ENCODE results near the gene CTCF.
A peak's percentile ranks its signal among the peaks of the same experiment; 100 is the strongest.

CTCF gene

GRCh38 chr16:67663151-67663876 lies 101.0 kb downstream of the CTCF start:
- no peaks in the 10 kb centered on the region for H3K9me3 Mint-ChIP-seq
- H3K27ac Mint-ChIP-seq = no peak overlapping the region
- no peaks in the 10 kb centered on the region for H3K27me3 Mint-ChIP-seq
- DNase-seq = no peak
- H3K36me3 Mint-ChIP-seq (ENCODE audit: low read depth) = peaks cover 40% of the 10 kb centered on the region
- no peak overlapping the region for H3K4me3 Mint-ChIP-seq
- H3K4me1 Mint-ChIP-seq (ENCODE audit: low read depth) = peaks cover 40% of the 10 kb centered on the region

- Mint-ChIP-seq H3K27me3 (no peaks in the 10 kb centered on the region), H3K4me3 (no peak overlapping the region), H3K36me3 (ENCODE audit: low read depth) (peaks cover 35% of the 10 kb centered on the region), H3K27ac (no peak overlapping the region), H3K4me1 (ENCODE audit: low read depth) (peaks cover 35% of the 10 kb centered on the region), H3K9me3 (no peaks in the 10 kb centered on the region)
- DNase-seq = no peak
Measured at GRCh38 chr16:67663877-67664222, 101.5 kb downstream of the CTCF start.

GRCh38 chr16:67664258-67664657 lies 101.9 kb downstream of the CTCF start:
- Mint-ChIP-seq H3K9me3 (no peaks in the 10 kb centered on the region), H3K4me1 (ENCODE audit: low read depth) (peaks cover 32% of the 10 kb centered on the region), H3K27ac (no peak overlapping the region)

GRCh38 chr16:67664871-67665270 lies 102.5 kb downstream of the CTCF start:
- Mint-ChIP-seq H3K27ac (no peak overlapping the region), H3K4me1 (ENCODE audit: low read depth) (peaks cover 32% of the 10 kb centered on the region), H3K4me3 (no peak overlapping the region), H3K9me3 (no peaks in the 10 kb centered on the region), H3K27me3 (no peaks in the 10 kb centered on the region), H3K36me3 (ENCODE audit: low read depth) (peaks cover 25% of the 10 kb centered on the region)
- DNase-seq = no peak

More at GRCh38 chr16:67664258-67664657, 101.9 kb downstream of the CTCF start:
- peaks cover 31% of the 10 kb centered on the region for H3K36me3 Mint-ChIP-seq (ENCODE audit: low read depth)
- H3K4me3 Mint-ChIP-seq = no peak overlapping the region
- DNase-seq = no peak
- H3K27me3 Mint-ChIP-seq = no peaks in the 10 kb centered on the region

- Mint-ChIP-seq H3K27me3 (no peaks in the 10 kb centered on the region), H3K9me3 (no peaks in the 10 kb centered on the region), H3K36me3 (ENCODE audit: low read depth) (peaks cover 21% of the 10 kb centered on the region), H3K27ac (peak overlapping the region; percentile 71), H3K4me1 (ENCODE audit: low read depth) (peaks cover 32% of the 10 kb centered on the region), H3K4me3 (peak overlapping the region; percentile 79)
- no peak for DNase-seq
Measured at GRCh38 chr16:67665598-67665997, 103.3 kb downstream of the CTCF start.

GRCh38 chr16:67666032-67666551 lies 103.8 kb downstream of the CTCF start:
- H3K4me1 Mint-ChIP-seq (ENCODE audit: low read depth) = peaks cover 30% of the 10 kb centered on the region
- peak overlapping the region; percentile 79 for H3K4me3 Mint-ChIP-seq
- peaks cover 20% of the 10 kb centered on the region for H3K36me3 Mint-ChIP-seq (ENCODE audit: low read depth)
- H3K27ac Mint-ChIP-seq = peak overlapping the region; percentile 71
- DNase-seq = no peak
- no peaks in the 10 kb centered on the region for H3K9me3 Mint-ChIP-seq
- no peaks in the 10 kb centered on the region for H3K27me3 Mint-ChIP-seq

GRCh38 chr16:67666559-67667452 lies 104.5 kb downstream of the CTCF start, which contains the start of the genes C16orf86 and ENKD1:
Gene C16orf86 (plus strand): TSS chr16:67666814. CDS start chr16:67666971, 157 bp downstream.
Gene ENKD1 (minus strand): TSS chr16:67666750. CDS start chr16:67666442, 308 bp downstream.
- H3K9me3 Mint-ChIP-seq = no peaks in the 10 kb centered on the region
- DNase-seq = peak; percentile 84
- H3K4me1 Mint-ChIP-seq (ENCODE audit: low read depth) = peaks cover 23% of the 10 kb centered on the region
- peak within 1 kb of the TSS; percentile 82 for H3K4me3 Mint-ChIP-seq
- no peaks in the 10 kb centered on the region for H3K27me3 Mint-ChIP-seq
- peaks cover 15% of the 10 kb centered on the region for H3K36me3 Mint-ChIP-seq (ENCODE audit: low read depth)
- H3K27ac Mint-ChIP-seq = peak within 1 kb of the TSS; percentile 84

- H3K4me3 Mint-ChIP-seq = peak overlapping the region; percentile 82
- no peak for DNase-seq
- H3K4me1 Mint-ChIP-seq (ENCODE audit: low read depth) = peaks cover 20% of the 10 kb centered on the region
- no peaks in the 10 kb centered on the region for H3K9me3 Mint-ChIP-seq
- no peaks in the 10 kb centered on the region for H3K27me3 Mint-ChIP-seq
- H3K36me3 Mint-ChIP-seq (ENCODE audit: low read depth) = peaks cover 11% of the 10 kb centered on the region
- H3K27ac Mint-ChIP-seq = peak overlapping the region; percentile 84
Measured at GRCh38 chr16:67667453-67667816, 105.1 kb downstream of the CTCF start.

GRCh38 chr16:67667817-67668494 lies 105.6 kb downstream of the CTCF start:
- no peak overlapping the region for H3K4me3 Mint-ChIP-seq
- no peaks in the 10 kb centered on the region for H3K9me3 Mint-ChIP-seq
- H3K27me3 Mint-ChIP-seq = no peaks in the 10 kb centered on the region
- peak; percentile 83 for DNase-seq
- peaks cover 10% of the 10 kb centered on the region for H3K36me3 Mint-ChIP-seq (ENCODE audit: low read depth)
- no peak overlapping the region for H3K27ac Mint-ChIP-seq
- H3K4me1 Mint-ChIP-seq (ENCODE audit: low read depth) = peaks cover 20% of the 10 kb centered on the region

- Mint-ChIP-seq H3K36me3 (ENCODE audit: low read depth) (peaks cover 8% of the 10 kb centered on the region), H3K27ac (peak overlapping the region; percentile 36), H3K9me3 (no peaks in the 10 kb centered on the region), H3K27me3 (no peaks in the 10 kb centered on the region), H3K4me1 (ENCODE audit: low read depth) (peaks cover 20% of the 10 kb centered on the region), H3K4me3 (no peak overlapping the region)
- DNase-seq = no peak
Measured at GRCh38 chr16:67668495-67669157, 106.3 kb downstream of the CTCF start.

GRCh38 chr16:67669499-67670101 lies 107.3 kb downstream of the CTCF start:
- H3K9me3 Mint-ChIP-seq = no peaks in the 10 kb centered on the region

GRCh38 chr16:67672306-67672705 lies 110.0 kb downstream of the CTCF start:
- Mint-ChIP-seq H3K36me3 (ENCODE audit: low read depth) (peaks cover 15% of the 10 kb centered on the region), H3K27me3 (no peaks in the 10 kb centered on the region), H3K9me3 (no peaks in the 10 kb centered on the region), H3K4me3 (no peak overlapping the region), H3K27ac (no peak overlapping the region), H3K4me1 (ENCODE audit: low read depth) (peaks cover 9% of the 10 kb centered on the region)
- DNase-seq = no peak

More at GRCh38 chr16:67669499-67670101, 107.3 kb downstream of the CTCF start:
- Mint-ChIP-seq H3K4me1 (ENCODE audit: low read depth) (peaks cover 20% of the 10 kb centered on the region), H3K27ac (no peak overlapping the region), H3K36me3 (ENCODE audit: low read depth) (peaks cover 5% of the 10 kb centered on the region), H3K4me3 (no peak overlapping the region), H3K27me3 (no peaks in the 10 kb centered on the region)
- DNase-seq = no peak

- peak; percentile 56 for DNase-seq
- Mint-ChIP-seq H3K9me3 (no peaks in the 10 kb centered on the region), H3K4me3 (no peak overlapping the region), H3K27me3 (no peaks in the 10 kb centered on the region), H3K36me3 (ENCODE audit: low read depth) (peaks cover 21% of the 10 kb centered on the region), H3K4me1 (ENCODE audit: low read depth) (peaks cover 2% of the 10 kb centered on the region), H3K27ac (no peak overlapping the region)
Measured at GRCh38 chr16:67672739-67673662, 110.7 kb downstream of the CTCF start.

Data from activated T-cell treated with anti-CD3 and anti-CD28 coated beads, Interleukin-2, amount 50 U/mL, for 24 hours (primary cell).